HG02759 (cell line): ENCODE measurements around the gene DEF6.
A peak's percentile ranks its signal among the peaks of the same experiment; 100 is the strongest.

Experiments
- ATAC-seq: cut with Tn5 transposase; IDR thresholded peaks from one replicate; pipeline ENCODE4 v1.9.1; 2021; ENCODE audit warnings: mild to moderate bottlenecking, moderate library complexity; ENCODE audit not compliant: unreplicated experiment

Gene DEF6

GRCh38 chr6:35342258-35343091, 44.9 kb downstream of the DEF6 start, which contains the start of gene PPARD:
PPARD (plus strand) TSS chr6:35342558; CDS start chr6:35411088, 68,530 bp downstream.
- peak; percentile 98 for ATAC-seq

DNA sequence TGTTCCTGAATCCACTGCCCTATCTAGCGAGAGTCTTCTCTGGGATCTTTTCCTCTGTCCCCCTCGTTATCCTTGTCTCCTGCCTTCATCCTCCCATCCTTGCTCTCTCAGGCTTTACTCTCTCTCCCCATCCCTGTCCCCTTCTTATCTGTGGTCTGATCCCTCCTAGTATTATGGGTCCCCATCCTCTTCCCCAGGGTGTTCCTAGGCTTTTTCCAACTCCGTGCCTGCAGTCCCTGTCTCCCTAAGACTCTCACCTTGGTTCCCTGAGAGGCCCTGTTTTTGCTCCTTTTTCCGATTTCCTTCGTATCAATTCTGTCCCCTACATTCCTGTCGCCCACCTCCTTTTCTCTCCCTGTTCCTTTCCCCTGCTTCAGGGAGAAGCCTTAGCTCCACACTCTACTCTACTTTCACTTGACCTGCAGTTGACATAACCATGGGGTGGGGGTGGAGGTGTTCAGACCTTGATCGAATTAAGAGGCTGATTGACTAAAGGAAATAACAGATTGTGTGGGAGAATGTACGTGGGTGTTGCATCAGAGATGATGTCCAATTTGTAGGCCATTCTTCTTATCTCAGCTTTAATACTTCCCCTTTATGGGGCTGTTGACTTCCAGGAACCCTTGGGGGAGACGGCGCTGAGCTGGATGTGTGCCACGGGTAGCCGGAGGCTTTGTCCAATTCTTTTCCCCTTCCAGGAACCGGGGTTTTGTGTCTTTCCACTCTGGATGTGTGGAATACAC, 45.6 kb downstream of the DEF6 start:
- no peak for ATAC-seq

DNA sequence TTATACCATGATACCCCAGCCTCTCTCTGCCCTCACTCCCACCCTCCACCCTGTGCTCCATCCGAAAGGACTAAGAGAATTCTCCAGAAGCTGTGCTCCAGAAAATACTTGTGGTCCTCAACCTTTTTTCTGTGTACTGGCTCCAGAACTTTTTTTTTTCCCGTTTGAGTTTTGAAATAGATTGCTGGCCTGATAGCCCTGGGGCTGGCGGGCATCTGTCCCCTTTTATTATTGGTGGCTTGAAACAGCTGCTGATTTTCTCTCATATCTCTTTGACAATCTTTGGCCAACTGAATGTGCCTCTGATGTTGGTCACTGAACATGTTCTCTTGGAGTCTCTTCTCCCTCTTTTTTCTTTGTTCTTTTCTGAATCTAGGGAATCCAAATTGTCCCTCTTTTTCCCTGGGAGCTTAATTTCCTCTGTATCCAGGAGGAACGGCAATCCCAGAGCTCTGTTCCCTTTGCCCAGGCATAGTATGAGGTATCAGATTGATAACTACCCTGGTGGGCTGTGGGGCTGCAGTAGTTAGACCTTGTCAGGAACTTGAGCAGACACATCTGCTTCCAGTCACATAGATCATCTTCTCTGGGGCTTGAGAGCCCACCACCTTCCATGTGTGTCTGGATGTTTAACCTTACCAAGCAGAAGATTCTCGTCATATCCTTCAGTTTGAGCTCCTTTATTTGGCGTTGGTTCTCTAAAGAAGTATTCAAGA, 46.4 kb downstream of the DEF6 start:
- ATAC-seq, result no peak

DNA sequence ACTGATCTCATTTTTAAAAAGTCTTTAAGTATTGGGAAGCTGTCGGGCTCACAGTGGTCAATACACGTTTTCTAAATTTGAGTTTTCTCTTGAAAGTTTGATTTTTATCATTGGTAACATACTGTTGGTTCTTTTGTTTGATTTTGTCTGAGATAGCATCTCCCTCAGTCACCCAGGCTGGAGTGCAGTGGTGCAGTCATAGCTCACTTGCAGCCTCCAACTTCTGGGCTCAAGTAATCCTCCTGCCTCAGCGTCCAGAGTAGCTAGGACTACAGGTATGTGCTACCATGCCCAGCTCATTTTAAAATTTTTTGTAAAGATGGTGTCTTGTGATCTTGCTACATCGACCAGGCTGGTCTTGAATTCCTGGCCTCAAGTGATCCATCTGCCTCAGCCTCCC, 53.8 kb downstream of the DEF6 start:
- no peak for ATAC-seq

DNA sequence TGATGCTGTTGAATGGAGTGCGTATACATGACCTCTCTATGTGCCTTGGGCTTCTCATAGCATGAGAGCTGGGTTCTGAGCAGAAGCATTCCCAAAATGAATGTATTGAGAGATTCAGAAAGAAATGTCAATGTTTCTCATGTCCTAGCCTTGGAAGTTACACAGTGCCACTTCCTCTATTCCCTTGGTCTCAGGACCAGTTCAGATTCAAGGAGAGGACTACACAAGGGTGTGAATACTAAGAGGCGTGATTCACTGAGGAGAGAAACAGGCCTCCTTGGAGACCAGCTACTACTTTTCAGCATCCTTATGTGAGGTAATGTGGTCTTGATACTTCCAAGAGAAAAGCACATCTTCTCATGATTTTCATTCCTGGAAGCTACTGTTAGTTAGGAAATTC, 55.1 kb downstream of the DEF6 start:
- ATAC-seq, result no peak

DNA sequence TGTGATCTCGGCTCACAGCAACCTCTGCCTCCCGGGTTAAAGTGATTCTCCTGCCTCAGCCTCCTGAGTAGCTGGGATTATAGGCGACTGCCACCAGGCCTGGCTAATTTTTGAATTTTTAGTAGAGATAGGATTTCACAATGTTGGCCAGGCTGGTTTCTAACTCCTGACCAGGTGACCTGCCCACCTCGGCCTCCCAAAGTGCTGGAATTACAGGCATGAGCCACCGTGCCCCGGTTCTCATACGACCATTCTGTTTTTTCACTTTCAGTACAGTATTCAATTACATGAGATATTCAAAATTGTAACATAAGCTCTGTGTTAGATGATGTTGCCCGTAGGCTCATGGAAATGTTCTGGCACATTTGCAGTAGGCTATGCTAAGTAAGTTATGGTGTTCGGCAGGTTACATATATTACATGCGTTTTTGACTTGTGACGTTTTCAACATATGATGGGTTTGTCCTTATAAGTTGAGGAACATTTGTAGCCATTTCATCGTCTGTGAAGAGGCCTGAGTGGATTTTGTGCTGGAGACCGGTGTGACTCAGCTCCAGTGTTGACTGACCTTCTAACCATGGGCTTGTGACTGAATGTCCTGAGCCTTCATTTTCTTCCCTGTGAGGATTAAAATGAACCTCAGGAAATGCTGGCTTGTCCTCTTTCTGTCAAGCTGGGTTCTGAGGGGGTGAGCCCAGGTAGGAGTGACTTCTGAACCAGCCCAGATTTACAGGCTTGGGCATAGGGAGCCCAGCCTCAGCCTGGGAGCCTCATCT, 56.9 kb downstream of the DEF6 start:
- ATAC-seq, result no peak

GRCh38 chr6:35356391-35356790, 58.8 kb downstream of the DEF6 start:
- ATAC-seq, result no peak

- no peak for ATAC-seq
These were observed 60.1 kb downstream of the DEF6 start for GRCh38 chr6:35357677-35358076.

- ATAC-seq, result no peak
These were observed 60.5 kb downstream of the DEF6 start for GRCh38 chr6:35358086-35358485.

- no peak for ATAC-seq
These were observed 61.7 kb downstream of the DEF6 start for GRCh38 chr6:35359346-35359743.

- no peak for ATAC-seq
These were observed 62.2 kb downstream of the DEF6 start for GRCh38 chr6:35359744-35360348.

DNA sequence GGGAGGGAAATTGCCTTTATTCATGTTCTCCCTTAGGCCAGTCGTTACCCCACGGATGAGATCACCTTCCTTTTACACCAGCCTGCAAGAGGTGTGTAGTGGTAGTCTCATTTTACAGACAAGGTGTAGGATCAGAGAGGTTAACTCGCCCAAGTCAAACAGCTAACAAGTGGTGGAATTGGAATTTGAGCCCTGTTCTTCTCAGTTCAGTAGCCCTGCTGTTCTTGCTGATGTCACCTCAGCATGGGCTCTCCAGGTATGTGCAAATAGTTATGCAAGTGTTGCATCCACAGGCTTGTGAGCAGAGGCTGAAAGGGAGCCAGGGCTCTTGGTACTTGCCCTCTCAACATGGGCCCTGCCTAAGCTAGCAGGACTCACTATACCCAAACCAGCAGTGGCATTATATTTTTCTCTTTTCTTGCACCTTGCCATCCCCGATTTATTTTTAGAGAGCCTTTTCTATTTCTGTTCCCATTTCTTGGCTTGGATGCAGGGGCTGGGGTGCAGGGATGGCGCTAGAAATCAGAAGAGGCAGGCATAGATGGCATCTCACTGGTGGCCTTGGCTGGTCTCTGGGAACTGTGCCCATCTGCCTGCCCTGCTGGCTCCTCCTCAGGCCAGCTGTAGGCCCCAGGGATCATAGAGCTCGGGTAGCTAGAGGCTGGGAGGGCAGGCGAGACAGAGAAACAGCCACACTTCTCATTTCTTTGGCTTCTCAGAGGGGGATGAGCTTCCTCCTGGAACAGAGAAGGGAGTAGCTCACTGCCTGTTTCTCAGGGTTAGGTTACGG, 62.9 kb downstream of the DEF6 start:
- no peak for ATAC-seq

GRCh38 chr6:35362200-35362599, 64.6 kb downstream of the DEF6 start:
- ATAC-seq, result no peak

GRCh38 chr6:35363293-35363750, 65.7 kb downstream of the DEF6 start:
- no peak for ATAC-seq

DNA sequence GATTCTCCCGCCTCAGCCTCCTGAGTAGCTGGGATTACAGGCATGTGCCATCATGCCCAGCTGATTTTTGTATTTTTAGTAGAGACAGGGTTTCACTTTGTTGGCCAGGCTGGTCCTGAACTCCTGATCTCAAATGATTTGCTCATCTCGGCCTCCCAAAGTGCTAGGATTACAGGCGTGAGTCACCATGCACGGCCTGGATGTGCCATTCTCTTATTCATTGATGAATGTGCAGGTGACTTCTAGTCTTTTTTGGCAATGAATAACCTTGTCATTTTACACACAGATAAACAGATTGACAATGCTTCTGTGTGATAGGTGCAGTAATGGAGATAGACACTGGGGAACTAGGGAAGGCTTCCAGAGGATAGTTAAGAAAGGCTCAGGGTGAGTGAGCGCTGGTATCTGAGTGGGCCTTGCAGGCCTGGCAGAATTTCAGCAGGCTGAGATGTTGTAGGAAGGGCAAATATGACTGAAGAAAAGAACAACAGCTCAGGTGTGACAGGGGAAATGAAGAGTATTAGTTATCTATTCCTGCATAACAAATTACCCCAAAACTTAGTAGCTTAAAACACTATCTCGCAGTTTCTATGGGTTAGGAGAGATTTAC, 68.1 kb downstream of the DEF6 start:
- ATAC-seq, result no peak

DNA sequence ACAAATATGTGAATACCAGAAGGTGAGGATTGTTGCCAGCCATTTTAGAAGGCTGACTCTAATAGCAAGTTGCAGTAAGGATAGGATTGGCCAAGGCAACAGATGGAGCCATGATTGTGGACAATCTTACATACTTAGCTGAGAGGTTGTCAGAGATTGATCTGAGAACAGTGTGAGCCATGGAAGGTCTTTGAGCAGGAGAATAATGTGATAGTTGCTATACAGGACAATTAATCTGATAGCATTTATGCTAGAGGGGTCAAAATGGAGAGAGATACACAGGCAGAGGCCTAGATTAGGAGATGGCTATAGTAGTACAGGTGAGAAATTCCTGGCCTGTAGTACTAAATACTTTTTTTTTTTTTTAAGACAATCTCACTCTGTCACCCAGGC, 68.6 kb downstream of the DEF6 start:
- no peak for ATAC-seq

DNA sequence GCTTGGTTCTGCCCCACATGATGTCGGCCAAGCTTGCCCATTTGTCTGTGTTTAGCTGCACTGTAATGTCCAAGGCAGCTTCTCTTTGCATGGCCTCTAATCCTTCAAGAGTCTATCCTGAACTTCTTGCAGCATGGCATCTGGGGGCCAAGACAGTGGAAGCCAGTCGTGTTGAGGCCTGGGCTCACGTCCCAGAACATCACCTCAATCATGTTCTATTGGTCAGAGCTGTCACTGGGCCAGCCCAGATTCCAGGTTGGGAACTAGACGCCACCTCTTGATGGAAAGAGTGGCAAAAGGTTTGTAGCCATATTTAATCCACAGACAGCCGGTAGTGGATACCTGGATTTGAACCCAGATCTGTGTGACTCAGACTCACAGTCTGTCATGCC, 70.0 kb downstream of the DEF6 start:
- no peak for ATAC-seq

- ATAC-seq, result no peak
These were observed 70.6 kb downstream of the DEF6 start for GRCh38 chr6:35368038-35368887.
